NCI-H748 treated with DMSO at 0.1 percent for 48 hours (cell line): ENCODE results near the gene UBALD2.
"Not testable (repeated sequence)": the region's sequence is repeated elsewhere in the genome, so short reads cannot be mapped to it uniquely, and the experiment has no call there.

ENCODE experiments used
- DNase-seq: peaks from one replicate; lab custom pipeline; 2025; lab: John Stamatoyannopoulos, UW

UBALD2 gene

DNA sequence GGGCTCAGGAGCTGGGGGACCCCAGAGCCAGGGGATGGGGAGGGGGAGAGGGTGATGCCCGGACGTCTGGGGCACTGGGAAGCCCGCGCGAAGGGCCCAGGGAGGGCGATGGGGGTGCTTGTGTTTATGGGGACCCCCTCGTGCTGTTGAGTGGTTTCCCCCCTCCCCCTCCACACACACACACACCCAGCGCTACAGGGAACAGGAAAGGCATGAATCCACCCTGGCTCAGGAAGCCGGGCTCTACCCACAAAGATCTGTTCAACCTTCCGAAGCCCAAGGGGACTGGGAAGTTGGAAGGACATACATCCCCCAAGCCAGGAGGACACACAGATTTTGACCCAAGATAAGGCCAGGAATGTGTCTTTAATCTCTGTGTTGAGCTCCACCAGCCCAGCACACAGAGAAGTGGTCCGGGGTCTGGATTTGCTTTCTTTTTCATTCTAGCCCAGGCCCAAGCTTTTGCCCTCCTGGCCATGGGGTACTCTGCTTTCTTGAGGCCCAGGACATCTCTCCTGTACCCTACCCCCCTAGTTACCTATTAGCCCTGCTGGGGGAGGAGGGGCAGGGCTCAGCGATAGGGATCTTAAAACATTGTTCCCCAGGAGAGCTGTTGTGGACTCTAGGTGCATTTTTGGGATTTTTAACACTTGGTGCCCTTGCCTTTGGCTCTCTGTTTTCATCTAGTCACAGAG is 1.2 kb downstream of the UBALD2 start:
- DNase-seq: no peak

DNA sequence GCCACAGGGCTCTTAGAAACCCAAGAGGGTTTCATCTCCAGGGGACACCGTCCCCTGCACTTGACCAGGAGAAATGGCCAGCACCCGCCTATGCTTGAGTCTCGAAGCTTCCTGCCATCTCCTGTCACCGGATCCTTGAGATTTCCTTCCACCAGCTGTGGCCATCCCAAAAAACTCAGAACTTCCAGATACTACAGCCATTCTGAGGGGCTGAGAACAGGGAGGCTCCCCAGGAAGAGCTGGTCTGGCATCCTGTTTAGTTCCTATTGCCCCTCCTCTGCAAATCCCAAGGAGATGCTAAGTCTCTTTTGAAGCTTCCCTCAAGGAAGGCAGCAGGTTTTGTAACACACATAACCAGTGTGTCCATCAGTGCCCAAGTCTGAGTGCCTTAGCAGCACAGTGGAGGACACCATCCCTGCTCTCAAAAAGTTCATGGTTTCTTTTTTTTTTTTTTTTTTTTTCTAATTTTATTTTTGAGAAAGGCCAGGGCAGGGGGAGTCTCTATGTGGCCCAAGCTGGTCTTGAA is 2.0 kb downstream of the UBALD2 start:
- DNase-seq: no peak

DNA sequence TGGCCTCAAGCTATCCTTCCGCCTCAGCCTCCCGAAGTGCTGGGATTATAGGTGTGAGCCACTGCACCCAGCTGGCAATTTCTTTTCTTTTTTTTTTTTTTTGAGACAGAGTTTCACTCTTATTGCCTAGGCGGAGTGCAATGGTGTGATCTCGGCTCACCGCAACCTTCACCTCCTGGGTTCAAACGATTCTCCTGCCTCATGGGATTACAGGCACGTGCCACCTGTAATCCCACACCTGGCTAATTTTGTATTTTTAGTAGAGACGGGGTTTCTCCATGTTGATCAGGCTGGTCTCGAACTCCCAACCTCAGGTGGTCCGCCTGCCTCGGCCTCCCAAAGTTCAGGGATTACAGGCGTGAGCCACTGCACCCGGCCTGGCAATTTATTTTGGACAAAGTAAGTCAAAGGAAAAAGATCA is 2.4 kb downstream of the UBALD2 start:
- DNase-seq: not testable (repeated sequence)

DNA sequence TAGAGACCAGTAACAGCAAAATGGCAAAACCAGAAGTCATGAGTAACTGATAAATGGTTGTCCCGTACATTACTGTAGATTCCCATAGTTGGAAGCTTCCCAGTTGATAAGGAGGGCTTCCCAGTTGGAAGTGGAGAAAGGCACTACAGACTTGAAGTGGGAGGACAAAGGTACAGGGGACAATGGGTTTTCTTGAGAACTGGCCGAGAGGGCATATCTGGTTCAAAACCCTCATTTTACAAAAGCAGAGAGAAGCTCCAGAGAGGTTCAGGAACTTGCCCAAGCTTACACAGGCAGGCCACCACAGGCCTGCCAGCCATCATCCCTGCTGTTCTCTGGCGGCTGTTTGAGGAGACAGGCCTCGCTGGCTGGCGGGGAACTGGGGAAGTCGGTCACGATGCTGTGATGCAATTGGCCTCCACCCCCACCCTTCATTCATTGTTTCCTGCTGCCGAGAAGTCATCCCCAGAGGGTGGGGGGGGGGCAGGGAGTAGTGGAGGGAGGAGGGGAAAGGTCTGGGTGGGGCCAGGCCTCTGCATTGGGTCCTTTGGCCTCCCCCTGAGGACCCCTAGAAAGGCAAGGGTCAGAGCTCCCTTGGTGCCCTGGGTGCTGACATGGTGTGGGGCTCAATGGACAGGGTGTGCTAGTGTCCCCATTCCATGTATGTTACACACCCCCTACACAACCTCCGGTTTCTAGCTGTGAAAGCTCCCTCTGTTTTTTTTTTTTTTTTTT is 3.0 kb downstream of the UBALD2 start:
- DNase-seq: no peak

DNA sequence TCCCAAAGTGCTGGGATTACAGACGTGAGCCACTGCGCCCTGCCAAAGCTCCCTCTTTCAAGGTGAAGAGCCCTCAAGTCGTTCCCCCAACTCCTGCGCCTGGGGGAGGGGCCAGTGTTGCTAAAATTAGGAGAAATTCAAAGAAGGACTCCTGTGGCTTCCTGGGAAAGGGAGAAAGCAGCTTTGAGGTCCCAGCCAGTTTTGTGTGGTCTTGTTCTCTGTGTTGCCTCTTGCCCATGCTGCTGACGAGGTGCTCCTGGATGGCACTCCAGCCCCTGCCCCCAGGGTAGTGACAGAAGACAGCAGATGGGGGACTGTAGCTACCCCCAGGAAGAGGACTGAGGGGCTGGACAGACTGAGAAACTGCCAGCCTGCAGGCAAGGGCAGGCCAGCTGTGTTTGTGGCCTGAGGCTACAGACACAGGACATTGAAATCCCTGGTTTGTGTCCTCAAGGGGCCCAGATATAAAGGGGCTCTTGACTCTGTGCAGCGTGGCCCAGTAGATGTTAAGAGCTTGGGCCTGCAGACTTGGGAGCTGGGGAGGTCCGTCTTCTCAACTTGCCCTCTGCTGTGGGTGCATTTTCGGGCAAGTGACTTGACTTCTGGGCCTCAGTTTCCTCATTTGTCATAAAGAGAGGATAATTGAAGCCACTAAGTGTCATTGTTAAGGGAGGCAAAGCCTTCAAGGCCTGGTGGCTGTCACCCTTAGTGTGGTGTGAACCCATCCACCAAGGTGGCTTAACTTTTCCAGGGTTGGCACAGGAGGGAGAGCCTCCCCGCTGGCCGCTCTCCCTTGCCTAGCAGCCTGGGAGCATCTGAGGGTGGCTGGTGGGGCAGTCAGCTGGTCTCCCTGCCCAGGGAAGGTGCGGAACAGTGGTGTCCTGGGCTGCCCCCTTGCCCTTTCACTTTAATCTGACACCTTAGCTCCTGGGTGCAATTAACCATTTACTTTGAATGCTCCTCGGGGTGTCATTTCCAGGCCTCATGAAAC is 4.1 kb downstream of the UBALD2 start:
- DNase-seq: no peak

GRCh38 chr17:76270127-76270592 is 5.0 kb downstream of the UBALD2 start:
- DNase-seq: no peak

- no peak for DNase-seq
Observed at GRCh38 chr17:76270770-76271668, 5.9 kb downstream of the UBALD2 start.

DNA sequence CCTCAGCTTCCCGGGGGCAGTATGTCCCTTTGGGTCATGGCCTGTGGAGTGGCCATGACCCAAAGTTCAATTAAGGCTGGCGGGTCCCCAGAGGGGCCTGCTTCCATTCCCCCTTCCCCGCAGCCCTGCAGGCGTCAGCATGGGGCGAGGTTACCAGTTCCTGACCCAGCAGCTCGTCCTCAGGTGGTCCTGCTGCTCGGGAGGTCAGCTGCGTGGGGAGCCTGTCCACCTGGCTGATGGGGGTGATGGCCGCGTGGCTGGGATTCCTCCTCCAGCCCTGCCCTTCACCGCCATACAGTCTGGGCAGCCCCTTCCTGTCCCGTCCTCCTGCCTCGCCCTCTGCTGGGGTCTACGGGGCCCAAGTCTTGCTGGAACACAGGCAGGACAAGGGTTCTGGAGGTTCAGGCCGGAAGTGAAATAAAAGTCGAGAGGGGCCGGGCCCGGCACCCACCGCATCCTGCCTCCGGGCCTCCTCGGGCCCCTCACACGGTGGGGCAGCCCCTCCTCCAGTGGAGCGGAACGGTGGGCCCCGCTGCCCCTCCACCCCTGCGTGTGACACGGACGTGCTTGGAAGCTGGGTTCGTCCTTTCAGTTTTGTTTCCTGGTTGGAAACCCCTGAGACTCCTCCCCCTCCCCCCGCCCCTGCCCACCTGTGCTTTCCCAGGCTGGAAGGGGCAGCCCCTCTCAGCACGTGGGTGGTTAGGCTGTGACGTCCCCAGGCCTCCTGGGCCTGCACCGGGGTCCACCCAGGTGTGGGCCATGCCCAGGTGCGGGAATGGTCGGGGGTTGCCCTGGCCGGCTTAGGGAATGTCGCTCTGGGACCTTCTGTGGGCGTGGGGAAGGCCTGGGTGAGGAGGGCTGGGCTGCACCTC is 6.8 kb downstream of the UBALD2 start:
- no peak for DNase-seq

- DNase-seq: no peak
Observed at GRCh38 chr17:76272541-76273444, 7.6 kb downstream of the UBALD2 start.

DNA sequence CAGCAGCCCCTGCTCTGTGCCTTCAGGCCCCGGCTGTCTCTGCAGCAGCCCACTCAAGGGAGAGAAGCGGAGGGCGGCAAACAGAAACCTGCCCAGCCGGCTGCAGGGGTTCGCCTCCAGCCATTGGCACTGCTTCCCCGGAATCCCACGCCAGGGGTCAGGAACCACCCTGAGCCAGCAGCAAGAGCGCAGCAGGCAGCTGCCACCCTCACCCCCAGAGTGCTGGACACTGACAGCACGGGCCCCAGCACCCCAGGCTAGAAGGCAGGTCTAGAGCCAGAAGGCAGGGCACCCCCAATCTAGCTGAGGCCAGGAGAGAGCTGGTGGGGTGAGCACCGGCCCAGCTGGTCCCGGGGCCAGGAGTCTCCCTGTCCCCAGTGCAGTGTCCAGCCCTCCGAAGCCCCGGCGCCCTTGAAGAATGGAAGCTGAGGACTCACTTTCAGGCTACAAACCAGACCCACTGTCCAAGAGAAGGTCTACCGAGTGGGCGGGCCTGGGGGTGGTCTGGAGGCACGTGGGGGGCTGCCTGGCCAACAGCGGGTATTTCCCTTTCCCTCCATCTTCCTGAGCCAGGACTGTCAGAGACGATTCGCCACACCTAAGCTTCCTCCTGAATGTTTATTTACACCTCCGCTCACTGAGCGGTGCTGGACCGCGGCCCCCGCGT is 8.4 kb downstream of the UBALD2 start:
- DNase-seq: no peak

DNA sequence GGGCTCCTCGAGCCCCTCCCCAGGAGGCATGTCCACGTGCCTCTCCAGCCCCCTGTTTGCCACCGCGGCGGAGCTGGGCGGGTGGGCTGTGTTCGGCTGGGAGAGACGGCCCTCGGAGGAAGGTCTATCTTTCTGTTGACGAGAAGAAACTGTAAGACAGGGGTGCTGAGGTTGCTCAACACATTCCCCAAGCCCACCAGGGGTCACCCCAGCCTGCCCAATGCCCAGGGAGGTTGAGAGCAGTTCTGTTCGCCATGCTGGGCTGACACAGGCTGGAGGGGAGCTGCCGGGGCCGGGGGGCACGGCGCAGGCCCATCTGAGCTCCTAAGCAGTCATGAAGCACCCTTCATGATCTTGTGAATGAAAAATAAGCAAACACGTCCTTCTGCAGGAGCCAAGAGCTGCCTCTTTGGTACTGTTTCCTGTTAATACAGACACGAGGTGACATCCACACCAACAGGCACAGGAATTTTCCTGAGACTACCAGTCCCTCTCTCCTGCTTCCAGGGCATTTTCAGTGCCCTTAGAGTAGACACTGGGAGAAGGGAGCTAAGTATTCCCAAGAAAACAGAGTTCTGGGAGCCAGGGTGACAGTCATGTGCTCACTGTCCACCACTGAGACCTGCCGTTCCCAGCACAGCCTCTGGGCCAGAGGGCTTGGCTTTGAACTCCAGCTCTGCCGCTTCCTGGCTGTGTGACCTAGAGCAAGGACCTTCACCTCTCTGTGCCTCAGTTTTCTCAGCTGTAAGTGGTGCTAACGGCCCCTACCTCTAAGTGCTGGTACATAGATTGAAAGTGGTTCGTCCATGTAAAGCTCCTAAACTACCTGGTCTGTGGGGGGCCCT is 9.2 kb downstream of the UBALD2 start:
- DNase-seq: no peak

- DNase-seq: no peak
Observed at GRCh38 chr17:76275382-76276068, 10.4 kb downstream of the UBALD2 start.

DNA sequence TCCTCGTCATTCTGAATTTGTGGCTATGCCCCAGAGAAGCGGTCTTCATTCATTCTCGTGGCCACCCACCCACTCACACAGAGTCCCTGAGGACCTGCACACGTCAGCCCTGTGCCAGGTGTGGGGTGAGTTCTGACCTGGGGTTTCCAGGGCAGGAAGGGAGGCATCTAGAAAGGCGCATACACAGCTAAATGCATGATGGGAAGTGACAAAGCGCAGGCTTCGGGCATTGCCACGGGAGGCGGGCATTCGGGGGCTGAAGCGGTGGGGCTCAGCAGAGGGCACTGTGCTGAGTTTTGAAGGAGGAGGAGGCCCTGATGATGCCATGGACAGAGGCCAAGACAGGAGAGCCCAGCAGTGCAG is 10.9 kb downstream of the UBALD2 start:
- no peak for DNase-seq

- no peak for DNase-seq
Observed at GRCh38 chr17:76276461-76277299, 11.5 kb downstream of the UBALD2 start.

GRCh38 chr17:76277300-76278267 is 12.4 kb downstream of the UBALD2 start:
- DNase-seq: no peak
